CD4-positive, alpha-beta T cell (primary cell): ENCODE measurements around the gene MAP2K3. TPM values are rescaled to one million over a fixed set of nuclear protein-coding genes. Genes with fewer than 3 reads are reported as not detected.

Experiments used
- ATAC-seq: fragments of 200-7000 bp; cut with Tn5 transposase; one replicate; pipeline ENCODE4 v1.10.0; 2022; ENCODE audit warnings: mild to moderate bottlenecking; ENCODE audit not compliant: poor library complexity
- CTCF ChIA-PET: fragments of 350-600 bp; sonication (Branson Sonifier 250); formaldehyde crosslinking; loops from one replicate; lab custom pipeline; 2021; ENCODE audit warnings: antibody characterized with exemption, inconsistent platforms; lab: Charles Lee
- POLR2A ChIA-PET: fragments of 350-600 bp; sonication (Branson Sonifier 250); formaldehyde crosslinking; loops from one replicate; lab custom pipeline; 2021; ENCODE audit warnings: antibody characterized with exemption, inconsistent platforms; lab: Charles Lee
- DNase-seq, 14 experiments: peaks; one replicate each; pipeline ENCODE4 v3.0.0-alpha.2; 2013 to 2020; ENCODE audit warnings: mixed read lengths in 2 of 14
- H3K27ac ChIP-seq, 2 donors: one replicate each; pipeline versions ENCODE4 v1.5.1 to v1.7.0; 2013; ENCODE audit warnings: low read length in 2 of 2, low read depth in 1 of 2, mild to moderate bottlenecking in 1 of 2
- H3K27me3 ChIP-seq, 2 experiments: 1 replicate in 1 of 2; 2 replicates in 1 of 2; pipeline versions ENCODE4 v1.6.1 to v1.7.0; 2013; ENCODE audit warnings: low read length in 2 of 2, control low read depth in 1 of 2, mild to moderate bottlenecking in 1 of 2, moderate library complexity in 1 of 2; ENCODE audit not compliant: insufficient read depth in 2 of 2, control insufficient read depth in 1 of 2
- H3K36me3 ChIP-seq: one replicate; pipeline ENCODE4 v1.6.1; 2013; ENCODE audit warnings: low read length, control low read depth; ENCODE audit not compliant: insufficient read depth
- H3K4me1 ChIP-seq: one replicate; pipeline ENCODE4 v1.6.1; 2013; ENCODE audit warnings: low read length, control low read depth; ENCODE audit not compliant: insufficient read depth
- H3K4me3 ChIP-seq: one replicate; pipeline ENCODE4 v1.5.1; 2013; ENCODE audit warnings: mild to moderate bottlenecking, low read length, moderate library complexity
- H3K9me3 ChIP-seq, 2 experiments: 1 replicate in 1 of 2; 2 replicates in 1 of 2; pipeline versions ENCODE4 v1.6.1 to v1.7.0; 2013; ENCODE audit warnings: low read length in 2 of 2, mild to moderate bottlenecking in 2 of 2, control low read depth in 1 of 2, moderate library complexity in 1 of 2; ENCODE audit not compliant: control insufficient read depth in 1 of 2, insufficient read depth in 1 of 2
- H3K27ac Mint-ChIP-seq: one replicate; pipeline ENCODE4 v1.8.0; 2020; ENCODE audit warnings: mixed read lengths
- H3K27me3 Mint-ChIP-seq: one replicate; pipeline ENCODE4 v1.8.0; 2021; ENCODE audit warnings: mixed read lengths
- H3K36me3 Mint-ChIP-seq: one replicate; pipeline ENCODE4 v1.8.0; 2021; ENCODE audit warnings: low read depth, mixed read lengths
- H3K4me1 Mint-ChIP-seq: one replicate; pipeline ENCODE4 v1.8.0; 2021; ENCODE audit warnings: low read depth, mixed read lengths
- H3K4me3 Mint-ChIP-seq: one replicate; pipeline ENCODE4 v1.8.0; 2020; ENCODE audit warnings: mild to moderate bottlenecking, mixed read lengths
- H3K9me3 Mint-ChIP-seq: one replicate; pipeline ENCODE4 v1.8.0; 2020; ENCODE audit warnings: mixed read lengths
- CTCF ChIP-seq: fragments of 200-600 bp; IDR thresholded peaks from one replicate; pipeline ENCODE4 v1.8.0; 2022; ENCODE audit warnings: antibody characterized with exemption, mild to moderate bottlenecking
- intact Hi-C, 2 experiments: fragments of 100-400 bp; cut with DNase I in 1 of 2; cut with micrococcal nuclease in 1 of 2; formaldehyde crosslinking; loops; one replicate each; pipeline versions ENCODE4 v1.15.1 to v1.9.0; 2023 to 2025; cut with DNase I, micrococcal nuclease
- total RNA-seq, 174 experiments: library from RNA in 2 of 174; stranded (reverse) in 2 of 174; gene quantifications; one replicate each; pipeline ENCODE4 v1.2.3 and lab custom pipeline; 2021 to 2026

MAP2K3 gene
- total RNA-seq, 2 experiments from 2014 or later = 36.8 to 38.5 TPM

GRCh38 chr17:21298983-21299519, 14.5 kb downstream of the MAP2K3 start:
- Histone ChIP-seq H3K27ac (no peak overlapping the region), H3K27me3 (no peaks in the 10 kb centered on the region), H3K36me3 (peaks cover 55% of the 10 kb centered on the region), H3K9me3 (peaks cover 0 to 87% of the 10 kb centered on the region in 2 experiments), H3K4me1 (peaks cover 13% of the 10 kb centered on the region), H3K4me3 (no peak overlapping the region)
- no peak for TF ChIP-seq CTCF
- Mint-ChIP-seq H3K36me3 (peaks cover 66% of the 10 kb centered on the region), H3K27me3 (no peaks in the 10 kb centered on the region), H3K4me1 (peaks cover 12% of the 10 kb centered on the region), H3K9me3 (no peaks in the 10 kb centered on the region), H3K27ac (no peak overlapping the region), H3K4me3 (no peak overlapping the region)
- ChIA-PET POLR2A (no interaction called here), CTCF (no interaction called here)
- intact Hi-C loops = no loop called here
- DNase-seq = no peak
- no peak for ATAC-seq

- Histone ChIP-seq H3K27me3 (no peaks in the 10 kb centered on the region), H3K9me3 (peaks cover 0 to 87% of the 10 kb centered on the region in 2 experiments), H3K4me3 (no peak overlapping the region), H3K4me1 (peaks cover 6% of the 10 kb centered on the region), H3K36me3 (peaks cover 64% of the 10 kb centered on the region), H3K27ac (no peak overlapping the region)
- POLR2A ChIA-PET = no interaction called here
- intact Hi-C loops = no loop called here
- H3K27me3 Mint-ChIP-seq = no peaks in the 10 kb centered on the region
- no peaks in the 10 kb centered on the region for H3K9me3 Mint-ChIP-seq
- peaks cover 1% of the 10 kb centered on the region for H3K4me1 Mint-ChIP-seq
- H3K27ac Mint-ChIP-seq = no peak overlapping the region
- no peak overlapping the region for H3K4me3 Mint-ChIP-seq
- H3K36me3 Mint-ChIP-seq = peaks cover 64% of the 10 kb centered on the region
- no peak for DNase-seq
- no peak for TF ChIP-seq CTCF
- no peak for ATAC-seq
- CTCF ChIA-PET = no interaction called here
These were observed 15.6 kb downstream of the MAP2K3 start for GRCh38 chr17:21299981-21300600.

GRCh38 chr17:21300601-21301571, 16.4 kb downstream of the MAP2K3 start:
- H3K4me1 Mint-ChIP-seq = no peaks in the 10 kb centered on the region
- H3K4me3 Mint-ChIP-seq = no peak overlapping the region
- Histone ChIP-seq H3K27ac (no peak overlapping the region), H3K4me3 (no peak overlapping the region), H3K4me1 (no peaks in the 10 kb centered on the region), H3K9me3 (peaks cover 0 to 83% of the 10 kb centered on the region in 2 experiments), H3K36me3 (peaks cover 64% of the 10 kb centered on the region), H3K27me3 (no peaks in the 10 kb centered on the region)
- TF ChIP-seq CTCF = no peak
- no peak for ATAC-seq
- ChIA-PET POLR2A (no interaction called here), CTCF (no interaction called here)
- no peak for DNase-seq
- no peak overlapping the region for H3K27ac Mint-ChIP-seq
- intact Hi-C loops = no loop called here
- H3K27me3 Mint-ChIP-seq = no peaks in the 10 kb centered on the region
- H3K36me3 Mint-ChIP-seq = peaks cover 70% of the 10 kb centered on the region
- H3K9me3 Mint-ChIP-seq = no peaks in the 10 kb centered on the region
